Right ventricle myocardium inferior (tissue), 1 donor: ENCODE measurements around the gene GJA10. TPM values are rescaled to one million over a fixed set of nuclear protein-coding genes. Genes with fewer than 3 reads are reported as not detected.
A peak's percentile ranks its signal among the peaks of the same experiment; 100 is the strongest.
"Not testable (repeated sequence)": the region's sequence is repeated elsewhere in the genome, so short reads cannot be mapped to it uniquely, and the experiment has no call there.

Experiments used
- ATAC-seq: fragments of 200-7000 bp; cut with Tn5 transposase; one replicate; pipeline ENCODE4 v1.9.1; 2020; ENCODE audit warnings: mild to moderate bottlenecking, moderate library complexity
- DNase-seq: peaks from one replicate; pipeline ENCODE4 v3.0.0; 2021; ENCODE audit errors: missing footprints
- intact Hi-C: fragments of 100-400 bp; cut with DNase I; formaldehyde crosslinking; loops from one replicate; pipeline ENCODE4 v1.11.0; 2022
- long read RNA-seq: library from polyadenylated mRNA; unstranded; transcript quantifications from one replicate; pipeline ENCODE4 v2.0.0, GENCODE V29; 2021
- total RNA-seq: library from RNA; stranded (reverse); fragmentation: NEBNext Ultra II Directional; extraction: Animal tissue kit (Norgen Biotek cat#: 25700); gene quantifications from one replicate; pipeline ENCODE4 v1.2.1, GENCODE V29; 2021
- donor health status: DM: no; HTN: yes; CAD: no; lungs with severe emphysema.

Gene GJA10
- not detected for total RNA-seq
- long read RNA-seq: 0 reads

- no peak for ATAC-seq
- intact Hi-C loops: no loop called here
- no peak for DNase-seq
These were observed at the start of gene GJA10 for GRCh38 chr6:89894169-89894568. Gene GJA10, plus strand, starts transcription at chr6:89894469. Its CDS starts 0 bp downstream, at chr6:89894469.

DNA sequence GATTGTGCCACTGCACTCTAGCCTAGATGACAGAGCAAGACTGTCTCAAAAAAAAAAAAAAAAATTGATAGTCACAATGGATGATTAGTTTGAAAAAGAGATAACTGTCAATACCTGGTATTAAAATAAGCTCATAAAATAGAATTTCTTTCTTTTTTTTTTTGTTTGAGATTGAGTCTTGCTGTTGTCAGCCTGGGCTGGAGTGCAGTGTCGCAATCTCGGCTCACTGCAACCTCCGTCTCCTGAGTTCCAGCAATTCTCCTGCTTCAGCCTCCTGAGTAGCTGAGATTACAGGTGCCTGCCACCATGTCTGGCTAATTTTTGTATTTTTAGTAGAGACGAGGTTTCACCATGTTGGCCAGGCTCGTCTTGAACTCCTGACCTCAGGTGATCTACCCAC is 46.8 kb upstream of the GJA10 start:
- ATAC-seq, DNase-seq, intact Hi-C loops: not testable (repeated sequence)

DNA sequence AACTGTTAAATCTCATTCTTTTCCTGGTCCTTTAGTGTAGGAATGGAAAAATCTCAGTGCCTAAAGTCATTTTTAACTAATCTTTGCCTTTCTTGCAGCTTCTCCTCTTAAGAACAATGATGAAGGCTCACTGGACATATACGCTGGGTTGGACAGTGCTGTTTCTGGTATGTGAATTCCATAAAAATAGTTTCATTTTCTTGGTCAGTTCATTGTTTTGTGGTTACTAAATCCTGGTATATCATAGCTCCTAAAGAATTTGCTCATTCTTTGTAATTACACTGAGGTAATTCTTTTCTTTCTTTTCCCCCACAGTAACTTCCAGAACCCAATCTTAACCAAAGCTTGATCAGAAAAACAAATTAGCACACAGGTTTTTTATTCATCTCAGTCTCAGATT is 41.2 kb upstream of the GJA10 start:
- DNase-seq: no peak
- intact Hi-C loops: no loop called here
- ATAC-seq: no peak

DNA sequence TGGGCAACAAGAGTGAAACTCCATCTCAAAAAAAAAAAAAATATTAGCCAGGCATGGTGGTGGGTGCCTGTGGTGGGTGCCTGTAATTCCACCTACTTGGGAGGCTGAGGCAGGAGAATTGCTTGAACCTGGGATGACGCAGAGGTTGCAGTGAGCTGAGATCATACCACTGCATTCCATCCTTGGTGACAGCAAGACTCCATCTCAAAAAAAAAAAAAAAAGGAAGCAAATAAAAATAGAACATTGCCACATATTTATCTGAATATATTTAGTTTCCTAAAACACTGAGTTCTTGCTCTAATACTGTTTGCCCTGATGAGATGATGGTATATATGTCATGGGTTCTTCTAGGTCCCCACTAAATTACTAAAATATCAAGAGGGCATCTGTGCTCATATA is 36.2 kb upstream of the GJA10 start:
- ATAC-seq (no peak), DNase-seq (no peak)
- intact Hi-C loops: no loop called here

- DNase-seq (no peak), ATAC-seq (no peak)
- intact Hi-C loops: no loop called here
These were observed 34.5 kb upstream of the GJA10 start for GRCh38 chr6:89859744-89860143.

DNA sequence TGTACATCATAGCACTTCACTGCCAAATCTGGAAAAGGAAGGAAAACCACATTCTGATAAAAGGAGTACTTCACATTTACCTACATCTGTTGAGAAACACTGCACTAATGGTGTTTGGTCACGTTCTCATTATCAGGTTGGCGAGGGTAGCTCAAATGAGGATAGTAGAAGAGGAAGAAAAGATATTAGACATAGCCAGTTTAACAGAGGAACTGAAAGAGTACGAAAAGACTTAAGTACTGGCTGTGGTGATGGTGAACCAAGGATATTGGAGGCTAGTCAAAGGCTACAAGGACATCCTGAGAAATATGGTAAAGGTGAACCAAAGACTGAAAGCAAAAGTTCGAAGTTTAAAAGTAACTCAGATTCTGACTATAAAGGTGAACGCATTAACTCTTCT is 32.0 kb upstream of the GJA10 start:
- ATAC-seq (no peak), DNase-seq (no peak)
- intact Hi-C loops: no loop called here

DNA sequence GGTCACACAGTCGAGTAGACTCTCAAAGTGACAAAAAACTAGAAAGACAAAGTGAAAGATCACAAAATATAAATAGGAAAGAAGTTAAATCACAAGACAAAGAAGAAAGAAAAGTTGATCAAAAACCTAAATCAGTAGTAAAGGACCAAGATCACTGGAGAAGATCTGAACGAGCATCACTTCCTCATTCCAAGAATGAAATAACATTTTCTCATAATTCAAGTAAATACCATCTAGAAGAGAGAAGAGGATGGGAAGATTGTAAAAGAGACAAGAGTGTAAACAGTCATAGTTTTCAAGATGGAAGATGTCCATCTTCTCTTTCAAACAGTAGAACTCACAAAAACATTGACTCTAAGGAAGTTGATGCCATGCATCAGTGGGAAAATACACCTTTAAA is 31.6 kb upstream of the GJA10 start:
- intact Hi-C loops: no loop called here
- DNase-seq (no peak), ATAC-seq (no peak)

DNA sequence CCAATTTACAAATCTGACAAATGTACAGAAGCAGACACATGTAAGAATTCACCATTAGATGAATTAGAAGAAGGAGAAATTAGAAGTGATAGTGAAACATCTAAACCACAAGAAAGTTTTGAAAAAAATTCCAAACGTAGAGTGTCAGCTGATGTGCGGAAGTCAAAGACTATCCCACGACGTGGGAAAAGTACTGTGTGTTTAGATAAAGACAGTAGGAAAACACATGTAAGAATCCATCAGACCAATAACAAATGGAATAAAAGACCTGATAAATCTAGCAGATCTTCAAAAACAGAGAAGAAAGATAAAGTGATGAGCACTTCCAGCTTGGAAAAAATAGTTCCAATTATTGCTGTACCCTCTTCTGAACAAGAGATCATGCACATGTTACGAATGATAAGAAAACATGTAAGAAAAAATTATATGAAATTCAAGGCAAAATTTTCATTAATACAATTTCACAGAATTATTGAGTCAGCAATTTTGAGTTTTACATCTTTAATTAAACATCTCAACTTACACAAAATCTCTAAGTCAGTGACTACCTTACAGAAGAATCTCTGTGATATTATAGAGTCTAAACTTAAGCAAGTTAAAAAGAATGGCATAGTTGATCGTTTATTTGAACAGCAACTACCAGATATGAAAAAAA is 28.1 kb upstream of the GJA10 start:
- ATAC-seq (no peak), DNase-seq (no peak)
- intact Hi-C loops: no loop called here

DNA sequence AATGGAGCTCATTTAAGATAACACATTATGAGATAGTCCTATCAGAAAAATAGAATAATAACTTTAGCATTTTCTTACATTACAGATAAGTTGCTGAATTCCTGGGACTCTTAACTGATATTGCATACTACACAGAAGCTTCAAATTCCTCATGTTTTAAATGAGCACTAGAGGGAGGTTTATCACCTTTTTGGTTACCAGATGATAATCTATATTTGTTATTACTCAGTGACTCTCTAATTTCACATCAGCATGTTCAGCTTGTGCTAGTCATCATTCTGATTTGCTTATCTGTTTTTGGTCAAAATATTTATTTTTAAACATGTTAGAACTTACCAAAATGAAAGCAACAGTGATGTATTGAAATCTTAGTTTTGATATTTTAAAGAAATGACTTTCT is 20.5 kb upstream of the GJA10 start:
- ATAC-seq (no peak), DNase-seq (no peak)
- intact Hi-C loops: no loop called here

- intact Hi-C loops: no loop called here
- ATAC-seq: no peak
- DNase-seq: no peak
These were observed 19.8 kb upstream of the GJA10 start for GRCh38 chr6:89874438-89874837.

DNA sequence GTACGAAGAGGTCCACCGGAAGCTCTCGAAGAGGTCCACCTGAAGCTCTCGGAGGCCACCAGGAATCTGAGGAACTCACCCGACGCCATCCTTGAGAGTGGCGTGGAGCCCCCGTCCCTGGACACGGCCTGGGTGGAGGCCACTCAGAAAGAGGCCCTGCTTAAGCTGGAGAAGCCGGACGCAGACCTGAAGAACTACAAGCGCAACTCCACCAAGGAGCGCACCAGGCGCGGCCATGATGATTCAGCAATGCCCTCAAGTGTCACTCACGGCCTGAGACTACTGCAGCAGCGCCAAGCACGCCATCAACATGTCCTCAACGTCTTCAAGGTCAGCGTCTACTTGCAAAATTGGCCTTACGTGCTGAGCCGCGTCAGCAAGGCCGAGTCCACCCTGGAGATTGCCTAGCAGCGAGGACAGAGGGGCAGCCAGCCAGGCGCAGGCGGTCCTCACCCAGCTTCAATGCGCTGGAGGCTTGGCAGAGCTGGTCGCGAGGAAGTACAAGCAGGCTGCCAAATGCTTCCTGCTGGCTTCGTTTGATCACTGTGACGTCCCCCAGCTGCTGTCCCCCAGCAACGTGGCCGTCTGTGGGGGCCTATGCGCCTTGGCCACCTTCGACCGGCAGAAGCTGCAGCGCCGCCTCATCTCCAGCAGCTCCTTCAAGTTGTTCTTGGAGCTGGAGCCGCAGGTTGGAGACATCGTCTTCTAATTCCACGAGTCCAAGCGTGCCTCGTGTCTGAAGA is 7.7 kb upstream of the GJA10 start:
- no peak for ATAC-seq
- intact Hi-C loops: no loop called here
- no peak for DNase-seq

- ATAC-seq: peak; percentile 16
- intact Hi-C loops: no loop called here
These were observed 6.7 kb upstream of the GJA10 start for GRCh38 chr6:89887452-89888137.

DNA sequence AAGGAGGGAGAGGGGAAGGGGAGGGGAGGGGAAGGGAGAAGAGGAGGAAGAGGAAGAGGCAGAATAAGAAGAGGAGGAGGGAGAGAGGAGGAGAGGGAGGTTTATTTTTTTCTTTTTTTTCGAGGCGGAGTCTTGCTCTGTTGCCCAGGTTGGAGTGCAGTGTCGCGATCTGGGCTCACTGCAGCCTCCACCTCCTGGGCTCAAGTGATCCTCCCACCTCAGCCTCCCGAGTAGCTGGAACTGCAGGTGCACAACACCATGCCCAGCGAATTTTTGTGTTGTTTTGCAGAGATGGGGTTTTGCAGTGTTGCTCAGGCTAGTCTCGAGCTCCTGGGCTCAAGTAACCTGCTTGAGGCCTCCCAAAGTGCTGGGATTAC is 6.1 kb upstream of the GJA10 start:
- DNase-seq: no peak
- no peak for ATAC-seq
- intact Hi-C loops: no loop called here

More at GRCh38 chr6:89887452-89888137, 6.7 kb upstream of the GJA10 start:
- DNase-seq: no peak

DNA sequence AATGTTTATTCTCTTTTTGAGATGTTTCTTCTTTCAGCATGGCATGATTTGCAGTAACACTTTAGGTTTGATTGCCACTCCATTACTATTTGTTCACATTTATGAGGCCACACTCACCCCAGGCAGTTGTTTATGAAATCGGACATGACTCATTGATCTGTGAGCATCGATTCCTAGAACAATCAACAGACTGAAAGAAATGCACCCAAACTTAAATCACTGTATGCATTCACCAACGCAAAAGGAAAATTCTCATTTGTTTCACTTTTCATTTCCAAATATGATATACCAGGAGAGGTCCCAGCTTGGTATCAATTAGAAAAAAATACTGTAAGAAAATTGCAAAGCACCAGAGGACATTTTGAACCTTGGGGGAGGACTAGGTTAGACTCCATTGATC is 5.4 kb upstream of the GJA10 start:
- no peak for DNase-seq
- no peak for ATAC-seq
- intact Hi-C loops: no loop called here

GRCh38 chr6:89890845-89891528 is 3.3 kb upstream of the GJA10 start:
- not testable (repeated sequence) for ATAC-seq, DNase-seq

GRCh38 chr6:89892577-89892976 is 1.7 kb upstream of the GJA10 start:
- intact Hi-C loops, DNase-seq, ATAC-seq: not testable (repeated sequence)

More at GRCh38 chr6:89890845-89891528, 3.3 kb upstream of the GJA10 start:
- intact Hi-C loops: not testable (repeated sequence)

DNA sequence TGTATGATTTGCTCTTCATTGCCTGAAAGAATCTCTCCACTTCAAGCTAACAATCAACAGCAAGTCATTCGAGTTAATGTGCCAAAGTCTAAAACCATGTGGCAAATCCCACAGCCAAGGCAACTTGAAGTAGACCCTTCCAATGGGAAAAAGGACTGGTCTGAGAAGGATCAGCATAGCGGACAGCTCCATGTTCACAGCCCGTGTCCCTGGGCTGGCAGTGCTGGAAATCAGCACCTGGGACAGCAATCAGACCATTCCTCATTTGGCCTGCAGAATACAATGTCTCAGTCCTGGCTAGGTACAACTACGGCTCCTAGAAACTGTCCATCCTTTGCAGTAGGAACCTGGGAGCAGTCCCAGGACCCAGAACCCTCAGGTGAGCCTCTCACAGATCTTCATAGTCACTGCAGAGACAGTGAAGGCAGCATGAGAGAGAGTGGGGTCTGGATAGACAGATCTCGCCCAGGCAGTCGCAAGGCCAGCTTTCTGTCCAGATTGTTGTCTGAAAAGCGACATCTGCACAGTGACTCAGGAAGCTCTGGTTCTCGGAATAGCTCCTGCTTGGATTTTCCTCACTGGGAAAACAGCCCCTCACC is 1.1 kb downstream of the GJA10 start:
- DNase-seq: no peak
- intact Hi-C loops: no loop called here
- peak; percentile 37 for ATAC-seq

- ATAC-seq, intact Hi-C loops, DNase-seq: not testable (repeated sequence)
These were observed 16.0 kb downstream of the GJA10 start for GRCh38 chr6:89910001-89910901.
